ENCODE results near the gene SPART.
"Not testable (repeated sequence)": the region's sequence is repeated elsewhere in the genome, so short reads cannot be mapped to it uniquely, and the experiment has no call there.

The SPART gene

GRCh38 chr13:36325912-36326311 is 20.3 kb downstream of the SPART start:
- DNase-seq (ENCODE audit: low read depth): no peak
- H3K4me3 ChIP-seq (ENCODE audit: low read depth, low read length): no peak overlapping the region

DNA sequence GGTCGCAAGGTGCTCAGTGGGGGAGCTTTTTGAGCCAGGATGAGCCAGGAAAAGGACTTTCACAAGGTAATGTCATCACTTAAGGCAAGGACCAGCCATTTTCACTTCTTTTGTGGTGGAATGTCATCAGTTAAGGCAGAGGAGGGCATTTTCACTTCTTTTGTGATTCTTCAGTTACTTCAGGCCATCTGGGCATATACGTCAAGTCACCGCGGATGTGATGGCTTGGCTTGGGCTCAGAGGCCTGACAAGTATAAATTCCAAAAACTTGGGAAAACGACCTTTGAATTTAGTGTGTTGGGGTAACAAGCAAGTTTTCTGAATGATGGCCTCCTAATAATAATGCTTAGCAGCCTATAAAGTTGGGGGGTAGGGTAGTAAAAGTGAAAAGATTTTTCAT is 21.3 kb downstream of the SPART start:
- not testable (repeated sequence) for DNase-seq (ENCODE audit: low read depth)

DNA sequence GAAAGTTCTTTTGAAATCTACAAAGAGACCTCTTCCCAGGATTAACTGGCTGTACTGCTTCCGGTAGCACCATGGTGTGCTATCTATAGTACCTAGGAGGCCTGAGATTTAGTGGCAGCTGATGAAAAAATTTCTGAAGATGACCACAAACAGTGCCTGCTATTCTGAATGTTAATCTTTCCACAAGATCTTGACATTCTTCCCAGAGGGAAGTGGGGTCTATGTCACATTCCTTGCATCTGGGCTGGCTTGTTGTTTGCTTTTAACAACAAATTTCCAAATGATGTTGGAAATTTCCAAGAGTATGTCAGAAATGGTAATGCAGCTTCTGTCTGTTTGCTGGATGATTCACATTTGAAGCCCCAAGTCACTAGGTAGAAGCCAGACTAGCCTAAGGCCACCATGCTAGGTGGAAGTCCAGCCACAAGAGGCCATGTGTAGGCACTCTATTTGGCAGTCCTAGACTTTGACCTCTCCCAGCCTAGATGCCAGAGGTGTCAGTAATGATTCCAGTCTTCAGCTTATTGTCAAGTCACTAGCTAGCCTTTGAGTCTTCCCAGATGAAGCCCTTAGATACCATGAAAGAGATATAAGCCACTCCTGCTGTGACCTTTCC is 22.1 kb downstream of the SPART start:
- DNase-seq (ENCODE audit: low read depth): no peak

More for the DNA sequence above, 21.3 kb downstream of the SPART start:
- not testable (repeated sequence) for H3K4me3 ChIP-seq (ENCODE audit: low read depth, low read length)

DNA sequence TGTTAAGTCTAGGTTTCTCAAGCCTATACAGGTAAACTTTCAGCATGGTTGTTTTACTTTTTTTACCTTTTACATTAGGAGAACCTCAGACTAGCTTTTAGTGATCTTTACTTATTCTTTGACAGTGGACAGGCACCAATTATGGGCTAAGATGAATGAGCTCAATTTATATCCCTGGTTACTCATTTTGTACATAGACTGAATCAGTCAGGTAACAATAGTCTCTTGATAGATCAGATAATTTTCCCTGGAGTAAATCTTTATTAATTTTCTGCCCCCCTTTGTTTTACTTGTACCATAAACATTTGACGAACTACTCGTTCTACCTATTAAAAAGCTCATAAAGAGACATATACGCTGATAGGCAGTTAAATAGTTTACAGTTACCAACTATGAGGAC is 22.8 kb downstream of the SPART start:
- no peak for DNase-seq (ENCODE audit: low read depth)

More for the DNA sequence above, 22.1 kb downstream of the SPART start:
- H3K4me3 ChIP-seq (ENCODE audit: low read depth, low read length): no peak overlapping the region

DNA sequence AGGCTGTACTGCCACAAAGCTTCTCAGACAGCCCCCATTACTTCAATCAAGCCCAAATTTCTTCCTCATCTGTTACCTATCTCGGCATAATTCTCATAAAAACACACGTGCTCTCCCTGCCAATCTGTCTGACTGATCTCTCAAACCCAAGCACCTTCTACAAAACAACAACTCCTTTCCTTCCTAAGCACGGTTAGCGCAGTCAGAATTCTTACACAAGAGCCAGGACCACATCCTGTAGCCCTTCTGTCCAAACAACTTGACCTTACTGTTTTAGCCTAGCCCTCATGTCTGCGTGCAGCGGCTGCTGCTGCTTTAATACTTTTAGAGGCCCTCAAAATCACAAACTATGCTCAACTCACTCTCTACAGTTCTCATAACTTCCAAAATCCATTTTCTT is 26.4 kb downstream of the SPART start:
- not testable (repeated sequence) for H3K4me3 ChIP-seq (ENCODE audit: low read depth, low read length); DNase-seq (ENCODE audit: low read depth)

More for the DNA sequence above, 22.8 kb downstream of the SPART start:
- H3K4me3 ChIP-seq (ENCODE audit: low read depth, low read length): no peak overlapping the region

- DNase-seq (ENCODE audit: low read depth): no peak
- no peak overlapping the region for H3K4me3 ChIP-seq (ENCODE audit: low read depth, low read length)
These were observed 32.9 kb downstream of the SPART start for GRCh38 chr13:36313047-36313969.

DNA sequence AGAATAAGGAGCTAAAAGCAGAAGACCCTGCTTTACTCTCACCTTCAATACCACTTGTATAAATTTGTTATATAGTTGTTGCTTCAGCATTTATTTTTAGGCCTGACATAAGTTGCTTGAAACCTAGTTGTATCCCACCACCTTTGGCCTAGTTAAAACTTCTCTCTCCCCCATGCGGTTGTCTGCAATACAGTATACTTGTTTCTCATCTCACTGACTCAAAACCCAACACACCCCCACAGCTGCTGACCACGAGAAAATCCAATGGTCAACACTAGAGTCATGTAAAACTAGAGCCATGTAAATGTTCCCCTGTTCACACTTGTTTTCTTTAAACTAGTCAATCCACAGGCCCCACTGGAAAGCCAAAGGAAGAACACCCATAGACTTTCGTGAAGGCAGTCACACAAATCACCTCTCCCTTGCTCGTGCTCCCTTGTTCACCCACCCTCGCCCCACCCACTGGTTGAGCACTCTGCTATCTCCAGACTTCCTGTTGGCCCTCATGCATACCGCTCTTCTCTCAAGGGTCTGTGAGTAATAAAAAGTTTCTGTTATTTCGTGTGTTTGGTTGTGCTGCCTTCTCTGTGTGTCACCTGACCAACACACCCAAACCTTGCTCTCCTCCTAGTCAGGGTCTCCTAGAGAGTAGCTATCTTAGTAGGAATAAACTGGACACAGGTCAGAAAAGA is 35.6 kb downstream of the SPART start:
- no peak for DNase-seq (ENCODE audit: low read depth)
- H3K4me3 ChIP-seq (ENCODE audit: low read depth, low read length): no peak overlapping the region

- H3K4me3 ChIP-seq (ENCODE audit: low read depth, low read length): no peak overlapping the region
- DNase-seq (ENCODE audit: low read depth): no peak
These were observed 43.9 kb downstream of the SPART start for GRCh38 chr13:36302289-36302688.

- not testable (repeated sequence) for DNase-seq (ENCODE audit: low read depth); H3K4me3 ChIP-seq (ENCODE audit: low read depth, low read length)
These were observed 46.7 kb downstream of the SPART start for GRCh38 chr13:36299469-36299868.

- peak overlapping the region; percentile 63 for H3K4me3 ChIP-seq (ENCODE audit: low read depth, low read length)
- no peak for DNase-seq (ENCODE audit: low read depth)
These were observed 47.6 kb downstream of the SPART start for GRCh38 chr13:36298535-36299068.

DNA sequence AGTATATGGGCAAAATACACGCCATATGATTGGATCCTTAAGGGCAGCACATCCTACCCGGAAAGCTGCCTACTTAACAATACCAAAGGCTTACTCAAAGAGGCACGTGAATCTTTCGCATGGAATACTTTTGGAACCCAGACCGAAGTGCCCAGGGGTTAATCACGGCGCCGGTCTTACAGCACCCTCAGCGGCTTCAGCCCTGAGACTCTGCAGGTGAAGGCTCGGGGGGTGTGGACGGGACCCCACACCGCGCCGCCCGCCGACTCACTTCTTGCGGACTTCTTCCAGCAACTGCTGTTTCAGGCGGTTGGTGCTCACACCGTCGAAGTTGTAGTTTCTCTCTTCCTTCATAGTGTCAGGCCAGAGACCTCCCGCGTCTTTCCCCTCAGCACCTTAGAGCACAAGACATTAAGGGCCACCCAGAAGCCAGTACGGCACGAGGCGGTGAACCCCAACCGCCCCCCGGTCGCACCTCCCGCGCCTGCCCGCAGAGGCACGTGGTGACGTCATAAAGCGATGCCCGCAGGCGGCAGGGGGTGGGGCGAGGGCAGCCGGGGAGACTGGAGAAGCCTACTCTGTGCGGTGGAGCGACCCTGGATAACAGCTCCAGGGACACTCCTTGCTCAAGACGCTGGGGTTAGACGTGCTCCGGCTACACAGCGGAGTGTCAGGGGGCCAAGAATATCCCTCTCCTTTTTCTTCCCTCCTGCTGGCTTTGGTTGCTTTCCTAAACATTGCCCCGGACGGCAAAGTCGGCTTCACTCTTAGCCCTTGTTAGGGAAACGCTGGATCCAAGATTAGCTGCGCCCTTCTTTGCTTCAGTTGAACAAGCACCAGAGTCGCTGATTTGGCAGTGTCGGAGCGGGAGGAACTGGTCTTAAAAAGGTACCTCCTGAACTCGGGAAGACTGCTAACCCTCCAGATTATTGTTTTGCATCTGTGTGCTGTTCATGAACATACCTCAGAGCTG is 48.5 kb downstream of the SPART start, which contains the start of gene CCDC169:
Gene CCDC169, minus strand, starts transcription at position 449 of the 973 bp plus-strand sequence. Its CDS starts 95 bp downstream, at position 354.
- DNase-seq (ENCODE audit: low read depth): no peak
- peak within 1 kb of the TSS; percentile 63 for H3K4me3 ChIP-seq (ENCODE audit: low read depth, low read length)

- H3K4me3 ChIP-seq (ENCODE audit: low read depth, low read length): no peak overlapping the region
- DNase-seq (ENCODE audit: low read depth): no peak
These were observed 52.1 kb downstream of the SPART start for GRCh38 chr13:36294096-36294495.

DNA sequence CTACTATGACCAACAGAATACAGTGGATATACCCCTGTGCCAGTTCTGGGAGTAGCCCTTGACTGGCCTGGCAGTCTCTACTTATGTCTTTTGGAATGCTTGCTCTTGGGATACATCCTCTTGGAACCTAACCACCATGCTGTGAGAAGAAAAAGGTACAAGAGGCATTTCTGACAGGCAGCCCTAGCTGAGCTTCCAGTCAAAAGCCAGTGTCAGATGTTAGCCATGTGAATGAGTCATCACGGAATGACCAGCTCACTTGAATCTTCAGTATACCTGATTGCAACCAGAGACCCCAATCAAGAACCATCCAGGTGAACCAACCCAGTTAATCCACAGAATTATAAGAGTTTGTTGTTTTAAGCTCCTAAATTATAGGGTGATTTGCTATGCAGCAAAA is 52.7 kb downstream of the SPART start:
- no peak overlapping the region for H3K4me3 ChIP-seq (ENCODE audit: low read depth, low read length)
- no peak for DNase-seq (ENCODE audit: low read depth)

GRCh38 chr13:36288794-36289391 is 57.3 kb downstream of the SPART start:
- H3K4me3 ChIP-seq (ENCODE audit: low read depth, low read length): no peak overlapping the region
- no peak for DNase-seq (ENCODE audit: low read depth)

DNA sequence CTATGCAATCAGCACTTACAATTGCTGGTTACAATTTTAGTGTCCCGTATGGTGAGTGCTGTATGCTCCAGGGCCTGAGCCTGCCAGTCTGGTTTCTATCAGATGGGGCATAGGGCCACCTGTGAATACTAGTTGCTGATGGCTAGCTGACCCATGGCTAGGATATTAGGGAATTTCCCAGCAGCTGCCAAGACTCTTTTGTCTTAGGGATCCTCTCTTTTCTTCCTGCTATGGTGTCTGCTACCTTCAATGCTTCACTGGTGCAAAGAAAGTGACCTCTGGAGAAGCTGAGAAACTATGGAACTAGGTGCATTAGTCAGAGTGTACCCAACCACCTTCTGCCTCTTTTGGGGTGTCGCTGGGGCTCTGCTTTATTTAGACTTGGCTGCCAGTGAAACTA is 60.2 kb downstream of the SPART start:
- no peak for DNase-seq (ENCODE audit: low read depth)
- no peak overlapping the region for H3K4me3 ChIP-seq (ENCODE audit: low read depth, low read length)

DNA sequence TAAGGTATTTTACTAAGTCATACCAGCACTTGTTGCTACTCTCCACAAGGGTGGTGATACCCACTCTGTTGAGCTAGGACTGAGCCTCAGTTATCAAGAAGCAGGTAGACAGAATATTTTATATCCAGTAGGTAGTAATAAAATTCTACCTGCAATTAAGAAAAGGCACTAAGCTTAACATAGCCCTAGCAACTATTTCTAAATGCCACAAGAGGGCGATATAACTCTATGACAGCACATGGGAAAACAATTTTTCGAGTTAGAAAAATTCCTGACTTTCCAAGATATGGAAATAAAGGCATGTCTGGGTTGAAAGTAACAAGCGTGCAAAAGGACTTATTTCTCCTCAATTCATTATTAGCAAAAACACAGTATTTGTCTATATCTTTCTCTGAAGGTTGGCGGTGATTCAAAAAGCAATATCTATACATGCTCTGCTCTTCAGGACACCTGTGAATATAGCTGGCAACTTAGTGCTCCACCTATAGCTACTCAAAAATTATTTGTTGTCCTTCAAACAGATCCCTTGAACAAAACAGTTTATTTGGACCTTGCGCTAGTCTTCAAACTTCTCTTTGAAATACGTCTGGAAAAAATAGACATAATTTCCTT is 63.3 kb downstream of the SPART start:
- DNase-seq (ENCODE audit: low read depth): no peak
- H3K4me3 ChIP-seq (ENCODE audit: low read depth, low read length): no peak overlapping the region

- peak; percentile 57 for DNase-seq (ENCODE audit: low read depth)
These were observed 70.8 kb downstream of the SPART start for GRCh38 chr13:36275190-36276002.

More at GRCh38 chr13:36275190-36276002, 70.8 kb downstream of the SPART start:
- no peak overlapping the region for H3K4me3 ChIP-seq (ENCODE audit: low read depth, low read length)

Measured in skeletal muscle cell (primary cell).